Activated CD8-positive, alpha-beta memory T cell treated with anti-CD3 and anti-CD28 coated beads, Interleukin-2, amount 50 U/mL, for 48 hours (primary cell): ENCODE results near the gene ITGB2.

ENCODE experiments used
- DNase-seq: peaks from one replicate; pipeline ENCODE4 v3.0.0-alpha.2; 2020

The ITGB2 gene

GRCh38 chr21:44895859-44896258 lies 24.8 kb downstream of the ITGB2 start:
- DNase-seq = no peak

- no peak for DNase-seq
Measured at GRCh38 chr21:44894687-44895302, 25.9 kb downstream of the ITGB2 start.

- no peak for DNase-seq
Measured at GRCh38 chr21:44893948-44894656, 26.6 kb downstream of the ITGB2 start.

- no peak for DNase-seq
Measured at GRCh38 chr21:44893278-44893556, 27.5 kb downstream of the ITGB2 start.

GRCh38 chr21:44892536-44893277 lies 28.0 kb downstream of the ITGB2 start:
- DNase-seq = peak; percentile 88

DNA sequence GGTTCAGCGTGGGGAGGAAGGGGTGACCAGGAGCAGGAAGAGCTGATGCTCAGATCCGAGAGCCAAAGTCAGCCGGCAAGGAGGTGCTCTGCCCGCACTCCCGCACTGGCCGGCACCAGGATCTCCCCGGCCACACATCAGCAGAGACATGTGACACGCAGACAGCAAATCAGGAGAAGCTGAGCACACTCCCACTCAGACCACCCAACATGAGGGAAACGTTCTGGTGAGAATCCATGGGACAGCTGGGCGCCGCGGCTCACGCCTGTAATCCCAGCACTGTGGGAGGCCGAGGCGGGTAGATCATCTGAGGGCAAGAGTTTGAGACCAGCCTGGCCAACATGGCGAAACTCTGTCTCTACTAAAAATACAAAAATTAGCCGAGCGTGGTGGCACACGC lies 28.6 kb downstream of the ITGB2 start:
- DNase-seq = no peak

DNA sequence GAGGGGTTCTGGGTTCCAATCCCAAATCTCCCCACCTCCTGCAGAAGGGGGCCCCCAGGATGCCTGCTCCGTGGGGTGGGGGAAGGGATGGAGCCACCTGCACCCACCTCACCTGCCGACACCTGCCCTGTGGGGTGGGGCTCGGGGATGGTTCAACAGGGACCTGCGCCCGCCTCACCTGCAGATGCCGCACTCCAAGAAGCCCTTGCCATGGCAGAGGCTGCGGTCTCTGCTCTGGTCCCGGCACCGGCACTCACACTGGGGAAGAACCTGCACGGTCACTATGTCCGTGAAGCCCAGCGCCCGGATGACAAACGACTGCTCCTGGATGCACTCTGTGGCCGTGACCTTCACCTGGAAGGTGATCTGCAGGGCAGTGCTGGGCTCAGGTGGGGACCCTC lies 29.1 kb downstream of the ITGB2 start:
- no peak for DNase-seq

- DNase-seq = no peak
Measured at GRCh38 chr21:44890961-44891541, 29.6 kb downstream of the ITGB2 start.

- no peak for DNase-seq
Measured at GRCh38 chr21:44890338-44890931, 30.3 kb downstream of the ITGB2 start.

- DNase-seq = no peak
Measured at GRCh38 chr21:44889625-44890337, 30.9 kb downstream of the ITGB2 start.

DNA sequence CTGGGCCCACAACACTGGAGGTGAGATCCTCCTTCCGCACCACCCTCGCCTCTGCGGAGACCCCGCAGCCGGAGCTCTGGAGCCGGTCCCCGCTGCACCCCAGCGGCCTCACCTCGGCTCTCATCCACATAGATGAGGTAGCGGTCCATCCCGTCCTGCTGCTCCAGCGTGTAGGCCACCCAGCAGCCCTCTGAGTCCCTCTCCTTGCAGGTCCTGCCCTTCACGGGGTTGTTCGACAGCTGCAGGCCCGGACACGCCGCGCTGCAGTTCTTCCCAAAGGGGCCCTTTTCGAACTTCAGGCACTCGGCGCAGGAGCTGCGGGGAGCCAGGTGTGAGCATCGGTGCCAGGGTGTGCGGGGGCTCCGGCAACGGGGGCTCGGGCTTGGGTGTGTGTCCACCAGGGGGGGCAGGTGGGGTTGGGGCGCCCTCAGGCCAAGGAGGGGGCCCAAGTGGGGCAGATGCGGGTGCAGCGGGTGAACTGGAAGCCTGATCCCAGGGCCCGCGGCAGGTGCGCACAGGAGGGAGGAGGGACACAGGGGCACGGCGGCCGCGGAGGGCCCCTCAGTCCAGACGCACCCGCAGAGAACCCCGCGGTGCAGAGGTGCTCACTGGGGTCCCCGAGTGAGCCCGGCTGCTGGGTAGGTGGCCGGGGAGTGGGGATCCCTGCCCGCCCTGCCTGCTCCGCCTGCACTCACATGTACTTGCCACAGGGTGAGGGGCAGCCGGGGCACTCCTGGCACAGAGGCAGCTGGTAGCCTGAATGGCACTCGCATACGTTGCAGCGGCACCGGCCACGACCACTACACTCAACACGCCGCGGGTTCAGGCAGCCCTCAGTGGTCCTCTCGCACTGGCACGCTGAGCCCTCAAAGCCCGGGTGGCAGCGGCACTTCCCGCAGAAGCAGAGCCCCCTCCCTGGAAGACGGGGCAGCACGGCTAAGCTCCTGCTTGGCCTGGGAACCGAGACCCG lies 31.8 kb downstream of the ITGB2 start:
- DNase-seq = no peak

- no peak for DNase-seq
Measured at GRCh38 chr21:44887807-44888580, 32.7 kb downstream of the ITGB2 start.

DNA sequence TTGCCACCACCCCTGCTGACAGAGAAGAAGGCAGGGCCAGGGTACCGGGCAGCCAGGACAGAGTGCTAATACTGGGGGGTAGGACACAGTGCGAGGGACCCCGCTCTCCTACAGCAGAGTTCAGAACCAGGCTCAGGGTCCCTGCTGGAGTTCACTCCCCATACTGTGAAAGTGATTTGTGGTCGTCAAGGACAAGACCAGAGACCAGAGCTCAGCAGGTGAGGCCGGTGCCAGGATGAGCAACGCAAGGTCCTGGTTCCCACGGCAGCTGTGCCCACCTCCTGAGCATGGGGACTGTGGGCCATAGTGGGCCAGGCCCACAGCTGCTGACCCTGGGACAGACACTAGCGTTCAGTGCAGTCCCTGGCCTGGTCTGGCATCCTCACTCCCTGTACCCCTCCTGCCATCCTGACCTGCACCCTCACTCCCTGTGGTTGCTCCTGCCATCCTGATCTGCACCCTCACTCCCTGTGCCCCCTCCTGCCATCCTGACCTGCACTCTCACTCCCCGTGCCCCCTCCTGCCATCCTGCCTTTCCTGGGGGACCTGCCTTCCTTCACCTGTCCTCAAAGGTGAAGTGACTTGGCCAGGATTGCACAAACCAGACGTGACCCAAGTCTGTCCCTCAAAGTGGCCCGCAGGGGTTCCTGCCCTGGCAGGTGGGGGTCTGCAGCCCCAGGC lies 33.4 kb downstream of the ITGB2 start:
- DNase-seq = no peak

- DNase-seq = no peak
Measured at GRCh38 chr21:44886113-44887075, 34.3 kb downstream of the ITGB2 start.

DNA sequence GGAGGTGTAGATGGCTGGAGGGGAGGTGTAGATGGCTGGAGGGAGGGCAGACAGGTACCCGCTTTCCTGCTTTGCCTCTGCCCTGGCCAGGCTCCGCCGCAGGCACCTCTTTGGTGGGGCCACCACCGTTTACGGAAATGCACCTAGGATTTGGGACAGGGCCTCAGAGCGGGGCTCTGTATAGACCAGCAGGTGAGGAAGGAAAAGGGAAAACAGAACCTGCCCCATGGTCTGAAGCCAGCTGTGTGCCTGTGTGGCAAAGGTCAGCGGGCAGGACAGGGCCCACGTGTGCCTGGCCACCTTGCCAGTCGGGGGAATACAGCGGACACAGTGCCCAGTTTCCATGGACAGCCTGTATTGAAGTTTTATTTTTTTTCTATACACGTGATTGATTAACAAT lies 35.1 kb downstream of the ITGB2 start:
- no peak for DNase-seq

DNA sequence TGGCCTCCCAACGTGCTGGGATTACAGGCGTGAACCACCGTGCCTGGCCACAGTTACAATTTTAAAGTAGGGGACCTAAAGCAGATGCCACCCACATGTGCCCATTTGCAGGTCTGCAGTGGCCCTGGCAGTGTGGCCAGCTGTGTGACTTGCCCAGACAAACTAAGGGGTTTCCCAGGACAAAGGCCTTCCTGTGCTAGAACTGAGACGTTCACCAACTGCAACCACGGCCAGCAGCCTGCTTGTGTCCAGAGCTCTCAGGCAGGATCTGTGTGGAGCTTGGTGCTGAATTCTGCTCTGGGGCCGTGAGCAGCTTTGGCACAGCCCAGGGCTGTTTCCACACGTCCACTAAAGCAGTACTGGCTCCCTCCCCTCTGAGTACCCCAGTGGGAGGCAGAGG lies 36.6 kb downstream of the ITGB2 start:
- DNase-seq = no peak

DNA sequence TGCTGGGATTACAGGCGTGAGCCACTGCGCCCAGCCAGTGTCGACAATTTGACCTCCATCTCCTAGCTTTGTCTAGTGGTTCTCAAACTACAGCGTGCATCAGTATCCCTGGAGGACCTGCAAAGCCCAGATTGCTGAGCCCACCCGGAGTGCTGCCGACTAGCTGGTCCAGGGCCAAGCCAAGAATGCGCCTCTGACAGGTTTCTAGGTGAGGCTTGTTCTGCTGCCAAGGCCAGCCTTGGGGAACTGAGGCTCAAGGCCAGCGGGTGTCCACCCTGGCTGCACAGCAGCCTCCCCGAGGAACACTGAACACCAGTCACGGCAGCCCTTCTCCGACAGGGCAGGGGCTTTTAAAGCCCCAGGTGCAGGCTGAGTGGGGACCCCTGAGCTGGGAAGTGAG lies 37.4 kb downstream of the ITGB2 start:
- no peak for DNase-seq

- DNase-seq = no peak
Measured at GRCh38 chr21:44881198-44881872, 39.4 kb downstream of the ITGB2 start.
